SK-N-SH treated with all-trans-retinoic acid at 6 μM for 48 hours (cell line): ENCODE results near the gene RELT.

Source experiments
- ATAC-seq: fragments of 200-7000 bp; cut with Tn5 transposase; 3 replicates; pipeline ENCODE4 v1.9.1; 2020; ENCODE audit warnings: mild to moderate bottlenecking, moderate library complexity
- CSDC2 ChIP-seq: fragments of 250-450 bp; sonication (Bioruptor Pico); IDR thresholded peaks from 2 replicates; pipeline ENCODE4 v1.5.0; 2020; ENCODE audit warnings: mild to moderate bottlenecking, moderate library complexity
- ESRRG ChIP-seq: fragments of 250-450 bp; sonication (Bioruptor Pico); IDR thresholded peaks from 2 replicates; pipeline ENCODE4 v1.6.1; 2021; ENCODE audit warnings: mild to moderate bottlenecking
- GLIS3 ChIP-seq: fragments of 250-450 bp; sonication (Bioruptor Pico); IDR thresholded peaks from 2 replicates; pipeline ENCODE4 v1.5.0; 2020; ENCODE audit warnings: mild to moderate bottlenecking, moderate library complexity
- ISL1 ChIP-seq: fragments of 250-450 bp; sonication (Bioruptor Pico); IDR thresholded peaks from 2 replicates; pipeline ENCODE4 v2.1.2; 2022; ENCODE audit warnings: mild to moderate bottlenecking, moderate library complexity
- RARB ChIP-seq: fragments of 250-450 bp; sonication (Bioruptor Pico); IDR thresholded peaks from 2 replicates; pipeline ENCODE4 v1.8.0; 2021; ENCODE audit warnings: mild to moderate bottlenecking, moderate library complexity
- SNAI2 ChIP-seq: fragments of 250-450 bp; sonication (Bioruptor Pico); IDR thresholded peaks from 2 replicates; pipeline ENCODE4 v1.5.0; 2020; ENCODE audit warnings: mild to moderate bottlenecking, moderate library complexity
- TCF4 ChIP-seq: fragments of 250-450 bp; sonication (Bioruptor Pico); IDR thresholded peaks from 2 replicates; pipeline ENCODE4 v1.8.0; 2021; ENCODE audit warnings: mild to moderate bottlenecking, moderate library complexity, borderline replicate concordance
- ZC3H10 ChIP-seq: fragments of 250-450 bp; sonication (Bioruptor Pico); IDR thresholded peaks from 2 replicates; pipeline ENCODE4 v1.5.1; 2021; ENCODE audit warnings: mild to moderate bottlenecking, moderate library complexity
- ZFP3 ChIP-seq: fragments of 250-450 bp; sonication (Bioruptor Pico); IDR thresholded peaks from 2 replicates; pipeline ENCODE4 v1.5.0; 2020; ENCODE audit warnings: mild to moderate bottlenecking, moderate library complexity
- ZNF565 ChIP-seq: fragments of 450-650 bp; formaldehyde crosslinking; conservative IDR thresholded peaks from 2 replicates; pipeline ENCODE4 v1.5.0; 2020; ENCODE audit warnings: low read depth, mild to moderate bottlenecking, moderate library complexity
- ZNF70 ChIP-seq: fragments of 450-650 bp; formaldehyde crosslinking; IDR thresholded peaks from 2 replicates; pipeline ENCODE4 v1.5.0; 2020; ENCODE audit warnings: mild to moderate bottlenecking, moderate library complexity
- TF ChIP-seq, protein P1 (sequence below): fragments of 250-450 bp; sonication (Bioruptor Pico); IDR thresholded peaks from 2 replicates; pipeline ENCODE4 v1.8.0; 2021; ENCODE audit warnings: low read depth, mild to moderate bottlenecking, moderate library complexity, borderline replicate concordance
- TF ChIP-seq, protein P2 (sequence below): fragments of 250-450 bp; sonication (Bioruptor Pico); IDR thresholded peaks from 2 replicates; pipeline ENCODE4 v1.8.0; 2020; ENCODE audit warnings: mild to moderate bottlenecking, moderate library complexity, borderline replicate concordance
- TF ChIP-seq, protein P3 (sequence below): fragments of 250-450 bp; sonication (Bioruptor Pico); IDR thresholded peaks from 2 replicates; pipeline ENCODE4 v1.5.0; 2020; ENCODE audit warnings: mild to moderate bottlenecking, moderate library complexity
- TF ChIP-seq, protein P4 (sequence below): fragments of 250-450 bp; sonication (Bioruptor Pico); IDR thresholded peaks from 2 replicates; pipeline ENCODE4 v1.5.1; 2020; ENCODE audit warnings: low read depth, mild to moderate bottlenecking, moderate library complexity
- TF ChIP-seq, protein P5 (sequence below): fragments of 250-450 bp; sonication (Bioruptor Pico); IDR thresholded peaks from 2 replicates; pipeline ENCODE4 v1.5.1; 2021; ENCODE audit warnings: mild to moderate bottlenecking, moderate library complexity

The RELT gene

DNA sequence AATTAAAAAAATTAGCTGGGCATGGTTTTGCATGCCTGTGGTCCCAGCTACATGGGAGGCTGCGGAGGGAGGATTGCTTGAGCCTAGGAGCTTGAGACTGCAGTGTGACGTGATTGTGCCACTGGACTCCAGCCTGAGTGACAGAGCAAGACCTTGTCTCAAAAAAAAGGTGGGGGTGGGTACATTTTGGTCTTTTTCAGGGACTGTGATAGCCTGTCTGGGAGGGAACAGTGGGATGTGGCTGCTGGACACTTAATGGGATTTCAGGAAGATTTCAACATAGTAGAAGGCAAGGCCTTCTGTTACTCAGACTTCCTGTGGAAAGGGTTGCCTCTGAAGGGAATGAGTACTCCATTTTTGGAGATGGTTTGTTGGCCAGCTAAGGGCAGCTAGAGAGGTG is 40.6 kb downstream of the RELT start (continued):
- TF ChIP-seq, protein P1, sequence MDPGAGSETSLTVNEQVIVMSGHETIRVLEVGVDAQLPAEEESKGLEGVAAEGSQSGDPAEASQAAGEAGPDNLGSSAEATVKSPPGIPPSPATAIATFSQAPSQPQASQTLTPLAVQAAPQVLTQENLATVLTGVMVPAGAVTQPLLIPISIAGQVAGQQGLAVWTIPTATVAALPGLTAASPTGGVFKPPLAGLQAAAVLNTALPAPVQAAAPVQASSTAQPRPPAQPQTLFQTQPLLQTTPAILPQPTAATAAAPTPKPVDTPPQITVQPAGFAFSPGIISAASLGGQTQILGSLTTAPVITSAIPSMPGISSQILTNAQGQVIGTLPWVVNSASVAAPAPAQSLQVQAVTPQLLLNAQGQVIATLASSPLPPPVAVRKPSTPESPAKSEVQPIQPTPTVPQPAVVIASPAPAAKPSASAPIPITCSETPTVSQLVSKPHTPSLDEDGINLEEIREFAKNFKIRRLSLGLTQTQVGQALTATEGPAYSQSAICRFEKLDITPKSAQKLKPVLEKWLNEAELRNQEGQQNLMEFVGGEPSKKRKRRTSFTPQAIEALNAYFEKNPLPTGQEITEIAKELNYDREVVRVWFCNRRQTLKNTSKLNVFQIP (CRISPR knock-in tag), result no peak
- TF ChIP-seq, protein P2, sequence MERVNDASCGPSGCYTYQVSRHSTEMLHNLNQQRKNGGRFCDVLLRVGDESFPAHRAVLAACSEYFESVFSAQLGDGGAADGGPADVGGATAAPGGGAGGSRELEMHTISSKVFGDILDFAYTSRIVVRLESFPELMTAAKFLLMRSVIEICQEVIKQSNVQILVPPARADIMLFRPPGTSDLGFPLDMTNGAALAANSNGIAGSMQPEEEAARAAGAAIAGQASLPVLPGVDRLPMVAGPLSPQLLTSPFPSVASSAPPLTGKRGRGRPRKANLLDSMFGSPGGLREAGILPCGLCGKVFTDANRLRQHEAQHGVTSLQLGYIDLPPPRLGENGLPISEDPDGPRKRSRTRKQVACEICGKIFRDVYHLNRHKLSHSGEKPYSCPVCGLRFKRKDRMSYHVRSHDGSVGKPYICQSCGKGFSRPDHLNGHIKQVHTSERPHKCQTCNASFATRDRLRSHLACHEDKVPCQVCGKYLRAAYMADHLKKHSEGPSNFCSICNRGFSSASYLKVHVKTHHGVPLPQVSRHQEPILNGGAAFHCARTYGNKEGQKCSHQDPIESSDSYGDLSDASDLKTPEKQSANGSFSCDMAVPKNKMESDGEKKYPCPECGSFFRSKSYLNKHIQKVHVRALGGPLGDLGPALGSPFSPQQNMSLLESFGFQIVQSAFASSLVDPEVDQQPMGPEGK, result no peak
- TF ChIP-seq SNAI2 (CRISPR knock-in tag), result no peak

DNA sequence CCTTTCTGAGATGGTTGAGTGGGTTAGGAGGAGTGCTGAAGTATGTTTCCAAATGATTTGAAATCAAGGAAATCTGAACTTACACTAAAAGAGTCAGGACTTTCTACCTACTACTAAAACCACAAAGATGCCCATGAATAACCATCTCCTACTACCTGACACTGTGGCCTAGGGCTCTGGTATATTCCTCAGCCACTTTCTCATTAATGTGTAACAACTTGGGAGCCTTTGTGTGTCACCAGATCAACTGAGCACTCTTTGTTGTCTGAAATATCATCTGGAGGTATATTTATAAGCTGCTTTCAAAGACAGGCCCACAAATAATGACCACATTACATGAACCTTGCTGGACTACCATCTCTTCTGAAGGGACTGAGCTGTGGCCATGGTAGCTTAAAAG is 43.9 kb downstream of the RELT start:
- ATAC-seq, result no peak
- TF ChIP-seq, protein P3, sequence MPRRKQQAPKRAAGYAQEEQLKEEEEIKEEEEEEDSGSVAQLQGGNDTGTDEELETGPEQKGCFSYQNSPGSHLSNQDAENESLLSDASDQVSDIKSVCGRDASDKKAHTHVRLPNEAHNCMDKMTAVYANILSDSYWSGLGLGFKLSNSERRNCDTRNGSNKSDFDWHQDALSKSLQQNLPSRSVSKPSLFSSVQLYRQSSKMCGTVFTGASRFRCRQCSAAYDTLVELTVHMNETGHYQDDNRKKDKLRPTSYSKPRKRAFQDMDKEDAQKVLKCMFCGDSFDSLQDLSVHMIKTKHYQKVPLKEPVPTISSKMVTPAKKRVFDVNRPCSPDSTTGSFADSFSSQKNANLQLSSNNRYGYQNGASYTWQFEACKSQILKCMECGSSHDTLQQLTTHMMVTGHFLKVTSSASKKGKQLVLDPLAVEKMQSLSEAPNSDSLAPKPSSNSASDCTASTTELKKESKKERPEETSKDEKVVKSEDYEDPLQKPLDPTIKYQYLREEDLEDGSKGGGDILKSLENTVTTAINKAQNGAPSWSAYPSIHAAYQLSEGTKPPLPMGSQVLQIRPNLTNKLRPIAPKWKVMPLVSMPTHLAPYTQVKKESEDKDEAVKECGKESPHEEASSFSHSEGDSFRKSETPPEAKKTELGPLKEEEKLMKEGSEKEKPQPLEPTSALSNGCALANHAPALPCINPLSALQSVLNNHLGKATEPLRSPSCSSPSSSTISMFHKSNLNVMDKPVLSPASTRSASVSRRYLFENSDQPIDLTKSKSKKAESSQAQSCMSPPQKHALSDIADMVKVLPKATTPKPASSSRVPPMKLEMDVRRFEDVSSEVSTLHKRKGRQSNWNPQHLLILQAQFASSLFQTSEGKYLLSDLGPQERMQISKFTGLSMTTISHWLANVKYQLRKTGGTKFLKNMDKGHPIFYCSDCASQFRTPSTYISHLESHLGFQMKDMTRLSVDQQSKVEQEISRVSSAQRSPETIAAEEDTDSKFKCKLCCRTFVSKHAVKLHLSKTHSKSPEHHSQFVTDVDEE, result no peak
- TF ChIP-seq, protein P2, result no peak
- TF ChIP-seq, protein P1 (CRISPR knock-in tag), result no peak
- TF ChIP-seq TCF4 (no peak), ZNF565 (no peak), RARB (no peak), ISL1 (CRISPR knock-in tag) (no peak), ZNF70 (CRISPR knock-in tag) (no peak), ESRRG (CRISPR knock-in tag) (no peak), CSDC2 (CRISPR knock-in tag) (no peak), GLIS3 (CRISPR knock-in tag) (no peak)
- TF ChIP-seq, protein P4, sequence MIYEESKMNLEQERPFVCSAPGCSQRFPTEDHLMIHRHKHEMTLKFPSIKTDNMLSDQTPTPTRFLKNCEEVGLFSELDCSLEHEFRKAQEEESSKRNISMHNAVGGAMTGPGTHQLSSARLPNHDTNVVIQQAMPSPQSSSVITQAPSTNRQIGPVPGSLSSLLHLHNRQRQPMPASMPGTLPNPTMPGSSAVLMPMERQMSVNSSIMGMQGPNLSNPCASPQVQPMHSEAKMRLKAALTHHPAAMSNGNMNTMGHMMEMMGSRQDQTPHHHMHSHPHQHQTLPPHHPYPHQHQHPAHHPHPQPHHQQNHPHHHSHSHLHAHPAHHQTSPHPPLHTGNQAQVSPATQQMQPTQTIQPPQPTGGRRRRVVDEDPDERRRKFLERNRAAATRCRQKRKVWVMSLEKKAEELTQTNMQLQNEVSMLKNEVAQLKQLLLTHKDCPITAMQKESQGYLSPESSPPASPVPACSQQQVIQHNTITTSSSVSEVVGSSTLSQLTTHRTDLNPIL (CRISPR knock-in tag), result no peak
- TF ChIP-seq, protein P5, sequence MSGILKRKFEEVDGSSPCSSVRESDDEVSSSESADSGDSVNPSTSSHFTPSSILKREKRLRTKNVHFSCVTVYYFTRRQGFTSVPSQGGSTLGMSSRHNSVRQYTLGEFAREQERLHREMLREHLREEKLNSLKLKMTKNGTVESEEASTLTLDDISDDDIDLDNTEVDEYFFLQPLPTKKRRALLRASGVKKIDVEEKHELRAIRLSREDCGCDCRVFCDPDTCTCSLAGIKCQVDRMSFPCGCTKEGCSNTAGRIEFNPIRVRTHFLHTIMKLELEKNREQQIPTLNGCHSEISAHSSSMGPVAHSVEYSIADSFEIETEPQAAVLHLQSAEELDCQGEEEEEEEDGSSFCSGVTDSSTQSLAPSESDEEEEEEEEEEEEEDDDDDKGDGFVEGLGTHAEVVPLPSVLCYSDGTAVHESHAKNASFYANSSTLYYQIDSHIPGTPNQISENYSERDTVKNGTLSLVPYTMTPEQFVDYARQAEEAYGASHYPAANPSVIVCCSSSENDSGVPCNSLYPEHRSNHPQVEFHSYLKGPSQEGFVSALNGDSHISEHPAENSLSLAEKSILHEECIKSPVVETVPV (CRISPR knock-in tag), result no peak
- TF ChIP-seq, all 23 proteins: peak for 0

DNA sequence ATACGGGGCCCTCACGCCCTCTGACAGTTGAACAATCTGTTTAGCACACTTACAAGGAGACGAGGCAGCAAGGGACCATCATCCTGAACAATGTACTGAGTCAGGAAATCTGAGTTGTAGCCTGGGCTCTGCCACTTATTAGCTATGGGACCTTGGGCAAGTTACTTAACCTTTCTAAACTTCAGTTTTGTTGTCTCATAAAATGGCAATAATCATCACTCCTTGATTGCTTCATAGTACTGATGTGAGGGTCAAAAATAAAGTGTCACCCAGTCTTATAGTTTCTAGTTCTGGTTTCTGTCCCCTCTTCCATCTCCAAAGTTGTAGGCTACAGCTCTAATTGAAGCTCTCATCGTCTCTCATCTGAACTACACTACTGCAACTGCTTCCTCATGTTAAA is 46.7 kb downstream of the RELT start:
- no peak for ATAC-seq
- TF ChIP-seq ZFP3 (CRISPR knock-in tag) (no peak), ZC3H10 (CRISPR knock-in tag) (no peak), ESRRG (CRISPR knock-in tag) (no peak)
- TF ChIP-seq, protein P3, result no peak
